K562 (cell line): ENCODE measurements around the gene RPL27A. TPM values are rescaled to one million over a fixed set of nuclear protein-coding genes. Genes with fewer than 3 reads are reported as not detected.
A peak's percentile ranks its signal among the peaks of the same experiment; 100 is the strongest.

ENCODE experiments used
- CBFA2T2 ChIP-seq: fragments of 450-650 bp; conservative IDR thresholded peaks from 2 replicates; pipeline ENCODE4 v1.6.1; 2017; ENCODE audit warnings: mild to moderate bottlenecking
- KLF16 ChIP-seq: IDR thresholded peaks from 2 replicates; pipeline ENCODE4 v1.6.1; 2016; ENCODE audit warnings: antibody characterized with exemption
- MAZ ChIP-seq, 2 experiments: fragments of 450-650 bp in 1 of 2; sonication (generic) in 1 of 2; formaldehyde crosslinking; IDR thresholded peaks in 1 of 2; conservative IDR thresholded peaks in 1 of 2; 2 replicates each; pipeline versions ENCODE4 v1.4.0 to v1.5.0; 2020; ENCODE audit warnings: mild to moderate bottlenecking in 1 of 2, missing genetic modification reagents in 1 of 2
- MEF2A ChIP-seq: IDR thresholded peaks from 2 replicates; pipeline ENCODE4 v1.6.1; 2011; ENCODE audit warnings: low read depth, mild to moderate bottlenecking, low read length, moderate library complexity; ENCODE audit not compliant: control insufficient read depth
- NCOR1 ChIP-seq: fragments of 450-650 bp; IDR thresholded peaks from 2 replicates; pipeline ENCODE4 v1.6.1; 2016; ENCODE audit warnings: mild to moderate bottlenecking, moderate library complexity
- POLR2AphosphoS2 ChIP-seq: IDR thresholded peaks from 2 replicates; pipeline ENCODE4 v1.6.1; 2012; ENCODE audit warnings: low read length, improper control_type of control experiment
- POLR2B ChIP-seq: fragments of 450-650 bp; IDR thresholded peaks from 2 replicates; pipeline ENCODE4 v1.6.1; 2018; ENCODE audit warnings: low read depth; ENCODE audit not compliant: partially characterized antibody
- SIX5 ChIP-seq, 2 experiments: IDR thresholded peaks; 2 replicates each; pipeline ENCODE4 v1.6.1; 2011; ENCODE audit warnings: low read length in 2 of 2, borderline replicate concordance in 1 of 2, low read depth in 1 of 2, mild to moderate bottlenecking in 1 of 2, moderate library complexity in 1 of 2; ENCODE audit not compliant: insufficient read depth in 1 of 2
- SMARCA4 ChIP-seq: fragments of 450-650 bp; IDR thresholded peaks from 2 replicates; pipeline ENCODE4 v1.6.1; 2016
- SOX6 ChIP-seq: fragments of 450-650 bp; IDR thresholded peaks from 2 replicates; pipeline ENCODE4 v1.6.1; 2014; ENCODE audit warnings: mild to moderate bottlenecking
- SRF ChIP-seq, 2 experiments: fragments of 250-450, 450-650 bp in 1 of 2; sonication (Bioruptor Pico) in 1 of 2; sonication (generic) in 1 of 2; formaldehyde crosslinking; IDR thresholded peaks; 2 replicates each; pipeline versions ENCODE4 v1.5.0 to v1.5.1; 2020 to 2022; ENCODE audit warnings: mild to moderate bottlenecking in 1 of 2, missing genetic modification reagents in 1 of 2
- ZBTB7A ChIP-seq: IDR thresholded peaks from 2 replicates; pipeline ENCODE4 v1.6.1; 2011; ENCODE audit warnings: low read depth, mild to moderate bottlenecking, low read length, moderate library complexity, borderline replicate concordance; ENCODE audit not compliant: control insufficient read depth
- ZNF717 ChIP-seq: fragments of 250-450 bp; sonication (Bioruptor Pico); IDR thresholded peaks from 2 replicates; pipeline ENCODE4 v1.5.0; 2021
- ZNF77 ChIP-seq: fragments of 250-450 bp; sonication (Bioruptor Pico); IDR thresholded peaks from 2 replicates; pipeline ENCODE4 v1.5.0; 2020
- polyA plus RNA-seq, 8 experiments: library from polyadenylated mRNA; depleted of rRNA in 4 of 8; stranded (reverse) in 5 of 8; unstranded in 3 of 8; fragments of >200 nt; fragmentation: Nextera tagmentation in 2 of 8; fragmentation: Illumina TruSeq in 1 of 8; extraction: Ambion mirVana in 2 of 8; extraction: Trizol in 1 of 8; gene quantifications; 2 replicates each; pipeline versions ENCODE4 v1.2.1 to v1.2.3, GENCODE V29; 2011 to 2014; ENCODE audit warnings: inconsistent platforms in 1 of 8, missing spikeins in 1 of 8
- total RNA-seq, 7 experiments: library from RNA; depleted of rRNA in 6 of 7; stranded (reverse); fragments of >200 nt in 6 of 7; fragmentation: Illumina TruSeq in 2 of 7; extraction: Trizol in 2 of 7; gene quantifications; 2 replicates each; pipeline versions ENCODE4 v1.2.1 to v1.2.3, GENCODE V29; 2011 to 2021; ENCODE audit warnings: low replicate concordance in 1 of 7
- TF ChIP-seq, protein P1 (sequence below): sonication (generic); formaldehyde crosslinking; IDR thresholded peaks from 2 replicates; pipeline ENCODE4 v1.8.1; 2023; ENCODE audit warnings: mild to moderate bottlenecking, missing genetic modification reagents
- TF ChIP-seq, protein P2 (sequence below): sonication (generic); formaldehyde crosslinking; IDR thresholded peaks from 2 replicates; pipeline ENCODE4 v1.8.1; 2023; ENCODE audit warnings: mild to moderate bottlenecking, missing genetic modification reagents
- TF ChIP-seq, protein P3 (sequence below): fragments of 250-450 bp; sonication (Bioruptor Pico); IDR thresholded peaks from 2 replicates; pipeline ENCODE4 v1.5.0; 2022; ENCODE audit warnings: mild to moderate bottlenecking

RPL27A gene
- total and polyA plus RNA-seq, 9 of the 15 experiments (the other 6 are each of a cell fraction or from before 2014, with no cell fraction given) = 790 to 4,241 (median 2,267) TPM

DNA sequence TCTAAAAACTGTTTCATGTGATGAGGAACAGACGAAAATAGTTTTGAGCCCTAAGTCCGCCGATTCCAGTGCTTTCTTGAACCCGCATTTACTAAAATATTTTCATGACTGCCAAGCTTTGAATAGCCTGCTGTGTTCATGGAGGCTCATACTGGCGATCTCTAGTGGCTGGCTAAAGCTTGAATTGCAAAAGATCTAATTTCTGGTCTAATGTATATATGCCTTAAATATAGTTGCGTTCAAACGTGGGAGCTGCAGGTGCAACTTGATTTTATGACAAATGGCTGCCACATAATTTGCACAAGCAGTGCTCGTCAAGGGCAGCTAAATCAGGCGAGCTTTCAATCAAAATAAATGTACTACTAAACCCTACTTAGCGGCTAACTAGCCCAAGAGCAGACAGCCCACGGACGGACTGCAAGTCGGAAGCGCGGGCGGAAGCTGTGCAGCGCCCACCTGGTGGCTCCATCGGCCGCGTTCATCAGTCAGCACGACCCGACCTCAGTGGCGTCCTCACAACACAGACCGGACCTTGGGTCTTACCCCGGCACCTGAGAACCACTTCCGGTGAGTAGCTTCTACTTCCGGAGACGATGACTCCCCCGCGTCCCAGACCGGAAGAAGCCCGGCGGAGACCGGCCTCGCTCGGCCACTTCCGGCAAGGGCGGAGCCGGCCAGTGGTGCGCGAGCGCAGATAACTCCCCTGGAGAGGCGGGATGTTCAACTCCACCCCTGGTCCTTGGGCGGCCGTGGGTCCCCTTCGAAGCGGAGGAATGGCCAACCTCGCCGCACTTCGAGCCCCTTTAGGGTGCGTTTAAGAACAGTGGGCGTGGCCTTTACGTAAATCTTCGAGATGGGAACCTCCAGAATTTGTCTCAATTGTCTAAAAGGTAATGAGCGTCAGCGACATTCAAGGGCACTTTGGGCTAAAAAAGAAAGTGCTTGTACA lies 6.1 kb downstream of the RPL27A start (continued):
- TF ChIP-seq, protein P1, sequence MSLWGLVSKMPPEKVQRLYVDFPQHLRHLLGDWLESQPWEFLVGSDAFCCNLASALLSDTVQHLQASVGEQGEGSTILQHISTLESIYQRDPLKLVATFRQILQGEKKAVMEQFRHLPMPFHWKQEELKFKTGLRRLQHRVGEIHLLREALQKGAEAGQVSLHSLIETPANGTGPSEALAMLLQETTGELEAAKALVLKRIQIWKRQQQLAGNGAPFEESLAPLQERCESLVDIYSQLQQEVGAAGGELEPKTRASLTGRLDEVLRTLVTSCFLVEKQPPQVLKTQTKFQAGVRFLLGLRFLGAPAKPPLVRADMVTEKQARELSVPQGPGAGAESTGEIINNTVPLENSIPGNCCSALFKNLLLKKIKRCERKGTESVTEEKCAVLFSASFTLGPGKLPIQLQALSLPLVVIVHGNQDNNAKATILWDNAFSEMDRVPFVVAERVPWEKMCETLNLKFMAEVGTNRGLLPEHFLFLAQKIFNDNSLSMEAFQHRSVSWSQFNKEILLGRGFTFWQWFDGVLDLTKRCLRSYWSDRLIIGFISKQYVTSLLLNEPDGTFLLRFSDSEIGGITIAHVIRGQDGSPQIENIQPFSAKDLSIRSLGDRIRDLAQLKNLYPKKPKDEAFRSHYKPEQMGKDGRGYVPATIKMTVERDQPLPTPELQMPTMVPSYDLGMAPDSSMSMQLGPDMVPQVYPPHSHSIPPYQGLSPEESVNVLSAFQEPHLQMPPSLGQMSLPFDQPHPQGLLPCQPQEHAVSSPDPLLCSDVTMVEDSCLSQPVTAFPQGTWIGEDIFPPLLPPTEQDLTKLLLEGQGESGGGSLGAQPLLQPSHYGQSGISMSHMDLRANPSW = 0 out of 2 replicates have a peak, but pooled peaks have one; percentile 57
- TF ChIP-seq SRF (CRISPR knock-in tag; IDR thresholded peaks at IDR 0.05) = peak in 1 of 2 experiments; percentile 72; a peak in 1 of 4 replicates
- peak; percentile 78 for TF ChIP-seq KLF16
- no peak for TF ChIP-seq ZNF77
- TF ChIP-seq MEF2A = no peak
- peak; percentile 100 for TF ChIP-seq POLR2AphosphoS2
- peak; percentile 93 for TF ChIP-seq POLR2B
- TF ChIP-seq ZBTB7A = peak; percentile 51; the same call in 1 of the 2 replicates
- TF ChIP-seq SOX6 = peak; percentile 74
- peak; percentile 58 to 76; a peak in 3 of 4 replicates for TF ChIP-seq MAZ (CRISPR knock-in tag; conservative IDR thresholded peaks at IDR 0.05 in 1 of 2, IDR thresholded peaks at IDR 0.05 in 1 of 2)
- peak in 1 of 2 experiments; percentile 38; a peak in 3 of 4 replicates for TF ChIP-seq SIX5 (IDR thresholded peaks at IDR 0.05; ENCODE audit: borderline replicate concordance in 1 of 2, insufficient read depth in 1 of 2, low read depth in 1 of 2, low read length in 2 of 2)
- TF ChIP-seq, protein P2, sequence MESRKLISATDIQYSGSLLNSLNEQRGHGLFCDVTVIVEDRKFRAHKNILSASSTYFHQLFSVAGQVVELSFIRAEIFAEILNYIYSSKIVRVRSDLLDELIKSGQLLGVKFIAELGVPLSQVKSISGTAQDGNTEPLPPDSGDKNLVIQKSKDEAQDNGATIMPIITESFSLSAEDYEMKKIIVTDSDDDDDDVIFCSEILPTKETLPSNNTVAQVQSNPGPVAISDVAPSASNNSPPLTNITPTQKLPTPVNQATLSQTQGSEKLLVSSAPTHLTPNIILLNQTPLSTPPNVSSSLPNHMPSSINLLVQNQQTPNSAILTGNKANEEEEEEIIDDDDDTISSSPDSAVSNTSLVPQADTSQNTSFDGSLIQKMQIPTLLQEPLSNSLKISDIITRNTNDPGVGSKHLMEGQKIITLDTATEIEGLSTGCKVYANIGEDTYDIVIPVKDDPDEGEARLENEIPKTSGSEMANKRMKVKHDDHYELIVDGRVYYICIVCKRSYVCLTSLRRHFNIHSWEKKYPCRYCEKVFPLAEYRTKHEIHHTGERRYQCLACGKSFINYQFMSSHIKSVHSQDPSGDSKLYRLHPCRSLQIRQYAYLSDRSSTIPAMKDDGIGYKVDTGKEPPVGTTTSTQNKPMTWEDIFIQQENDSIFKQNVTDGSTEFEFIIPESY (CRISPR knock-in tag) = 0 out of 2 replicates have a peak, but pooled peaks have one; percentile 8
- TF ChIP-seq ZNF717 (CRISPR knock-in tag) = 0 out of 2 replicates have a peak, but pooled peaks have one; percentile 18
- peak; percentile 90 for TF ChIP-seq SMARCA4
- TF ChIP-seq NCOR1 = peak; percentile 61
- TF ChIP-seq, protein P3, sequence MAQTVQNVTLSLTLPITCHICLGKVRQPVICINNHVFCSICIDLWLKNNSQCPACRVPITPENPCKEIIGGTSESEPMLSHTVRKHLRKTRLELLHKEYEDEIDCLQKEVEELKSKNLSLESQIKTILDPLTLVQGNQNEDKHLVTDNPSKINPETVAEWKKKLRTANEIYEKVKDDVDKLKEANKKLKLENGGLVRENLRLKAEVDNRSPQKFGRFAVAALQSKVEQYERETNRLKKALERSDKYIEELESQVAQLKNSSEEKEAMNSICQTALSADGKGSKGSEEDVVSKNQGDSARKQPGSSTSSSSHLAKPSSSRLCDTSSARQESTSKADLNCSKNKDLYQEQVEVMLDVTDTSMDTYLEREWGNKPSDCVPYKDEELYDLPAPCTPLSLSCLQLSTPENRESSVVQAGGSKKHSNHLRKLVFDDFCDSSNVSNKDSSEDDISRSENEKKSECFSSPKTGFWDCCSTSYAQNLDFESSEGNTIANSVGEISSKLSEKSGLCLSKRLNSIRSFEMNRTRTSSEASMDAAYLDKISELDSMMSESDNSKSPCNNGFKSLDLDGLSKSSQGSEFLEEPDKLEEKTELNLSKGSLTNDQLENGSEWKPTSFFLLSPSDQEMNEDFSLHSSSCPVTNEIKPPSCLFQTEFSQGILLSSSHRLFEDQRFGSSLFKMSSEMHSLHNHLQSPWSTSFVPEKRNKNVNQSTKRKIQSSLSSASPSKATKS = peak; percentile 73
- no peak for TF ChIP-seq CBFA2T2
